Bronchial epithelial cell (primary cell): ENCODE data around the gene IFTAP. TPM values are rescaled to one million over a fixed set of nuclear protein-coding genes. Genes with fewer than 3 reads are reported as not detected.
A peak's percentile ranks its signal among the peaks of the same experiment; 100 is the strongest.

Source experiments
- DNase-seq: peaks from one replicate; pipeline ENCODE4 v3.0.0-alpha.2; 2010; ENCODE audit warnings: low read depth
- FAIRE-seq: peaks from 2 replicates; lab custom pipeline; 2011; peaks lifted over from hg19 to GRCh38; lab: Jason Lieb, UNC
- H3K27me3 ChIP-seq: 2 replicates; pipeline ENCODE4 v1.5.1; 2011; ENCODE audit warnings: low read length; ENCODE audit not compliant: control insufficient read depth, insufficient read depth
- H3K36me3 ChIP-seq: 2 replicates; pipeline ENCODE4 v1.5.1; 2011; ENCODE audit warnings: low read length; ENCODE audit not compliant: control insufficient read depth, insufficient read depth
- H3K4me3 ChIP-seq: 2 replicates; pipeline ENCODE4 v1.5.1; 2011; ENCODE audit warnings: mild to moderate bottlenecking, low read depth, low read length, control low read depth
- CTCF ChIP-seq: IDR thresholded peaks from 2 replicates; pipeline ENCODE4 v1.5.1; 2011; ENCODE audit warnings: mild to moderate bottlenecking, moderate library complexity, low read length, control low read depth, inconsistent platforms; ENCODE audit not compliant: insufficient read depth, severe bottlenecking
- total RNA-seq: library from RNA; depleted of rRNA; stranded (reverse); fragments of >200 nt; gene quantifications from 2 replicates; pipeline ENCODE4 v1.2.1, GENCODE V29; 2014

IFTAP gene
- total RNA-seq, 1 donor from 2014 or later: 16.1 TPM

GRCh38 chr11:36564376-36565030, 29.8 kb upstream of the IFTAP start:
- DNase-seq: peak; percentile 47
- Histone ChIP-seq H3K4me3 (no peak overlapping the region), H3K36me3 (no peaks in the 10 kb centered on the region), H3K27me3 (no peaks in the 10 kb centered on the region)
- no peak for FAIRE-seq
- peak; percentile 65 for TF ChIP-seq CTCF

DNA sequence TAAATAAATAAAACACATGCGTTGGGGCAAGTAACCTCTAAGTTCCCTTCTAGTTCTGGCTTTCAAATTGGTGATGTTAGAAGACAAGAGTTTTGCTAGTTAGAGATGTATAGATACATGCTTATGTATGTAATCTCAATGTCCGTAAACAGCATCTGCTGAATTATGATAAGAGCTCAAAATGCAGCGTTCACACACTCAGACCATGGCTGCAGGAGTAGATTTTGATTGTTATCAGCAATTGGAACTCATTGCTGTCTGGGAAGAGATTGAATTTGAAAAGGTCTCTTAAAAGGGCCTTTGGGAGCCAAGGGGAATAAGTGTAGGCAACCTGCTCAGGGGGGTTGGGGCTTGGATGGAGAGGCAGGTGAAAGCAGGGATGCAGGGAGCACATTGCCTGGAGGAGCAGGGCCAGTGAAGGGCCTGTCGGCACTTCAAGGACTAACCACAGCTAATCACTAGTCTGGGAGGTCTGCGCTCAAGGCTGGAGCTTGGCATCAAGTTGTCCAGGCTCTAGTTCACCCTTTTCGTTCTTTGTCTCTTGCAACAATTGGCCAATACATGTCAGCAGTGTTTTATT, 29.2 kb upstream of the IFTAP start:
- no peaks in the 10 kb centered on the region for H3K27me3 ChIP-seq
- no peak for TF ChIP-seq CTCF
- DNase-seq (no peak), FAIRE-seq (no peak)
- no peak overlapping the region for H3K4me3 ChIP-seq
- no peaks in the 10 kb centered on the region for H3K36me3 ChIP-seq

DNA sequence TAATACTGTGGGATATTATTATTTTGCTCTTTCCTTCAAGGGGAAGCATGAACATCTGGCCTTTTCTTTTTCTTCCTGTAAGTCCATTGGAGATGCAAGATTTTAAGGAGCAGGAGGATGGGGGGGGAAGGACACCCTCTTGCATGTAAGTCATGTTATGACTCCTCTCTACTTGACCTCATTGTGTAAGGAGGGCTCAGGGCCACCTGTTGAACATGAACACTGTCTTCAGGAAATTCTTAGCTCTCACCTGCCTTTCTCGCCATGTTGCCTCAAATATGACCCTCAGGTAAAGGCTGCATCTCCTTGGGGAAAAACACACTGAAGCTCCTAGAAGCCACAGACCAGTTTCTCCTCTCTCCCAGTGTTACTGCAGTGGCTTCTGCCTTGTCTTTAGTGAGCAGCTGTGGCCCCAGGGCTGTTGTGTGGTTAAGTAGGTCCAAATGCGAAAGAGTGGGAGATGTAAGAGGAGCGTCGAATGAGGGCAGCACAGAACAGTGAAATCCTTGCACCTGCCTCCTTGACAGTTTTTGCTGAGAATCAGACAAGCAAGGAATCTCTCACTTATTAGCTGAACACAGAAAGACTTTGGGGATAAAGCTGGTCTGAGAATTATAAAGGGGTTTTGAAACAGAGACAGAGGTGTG, 27.8 kb upstream of the IFTAP start:
- TF ChIP-seq CTCF: no peak
- FAIRE-seq: no peak
- Histone ChIP-seq H3K27me3 (no peaks in the 10 kb centered on the region), H3K36me3 (no peaks in the 10 kb centered on the region), H3K4me3 (no peak overlapping the region)
- DNase-seq: no peak

- H3K4me3 ChIP-seq: no peak within 1 kb of the TSS
- no peaks in the 10 kb centered on the region for H3K27me3 ChIP-seq
- no peaks in the 10 kb centered on the region for H3K36me3 ChIP-seq
- no peak for TF ChIP-seq CTCF
- FAIRE-seq: no peak
- no peak for DNase-seq
These were observed 26.6 kb upstream of the IFTAP start, which contains the start of gene RAG1 for GRCh38 chr11:36567694-36568093. TSS of gene RAG1 (plus strand) at chr11:36568007. CDS start at chr11:36573305, 5,298 bp downstream.

DNA sequence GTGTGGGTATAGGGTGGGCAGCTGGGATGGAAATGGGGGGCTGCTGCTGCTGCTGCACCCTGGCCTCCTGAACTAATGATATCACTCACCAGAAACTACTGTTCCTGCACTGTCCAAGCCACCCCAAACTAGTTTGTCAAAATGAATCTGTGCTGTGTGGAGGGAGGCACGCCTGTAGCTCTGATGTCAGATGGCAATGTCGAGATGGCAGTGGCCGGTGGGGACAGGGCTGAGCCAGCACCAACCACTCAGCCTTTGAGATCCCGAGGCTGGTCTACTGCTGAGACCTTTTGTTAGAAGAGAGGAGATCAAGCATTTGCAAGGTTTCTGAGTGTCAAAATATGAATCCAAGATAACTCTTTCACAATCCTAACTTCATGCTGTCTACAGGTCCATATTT, 25.2 kb upstream of the IFTAP start:
- FAIRE-seq: no peak
- DNase-seq: no peak
- Histone ChIP-seq H3K27me3 (no peaks in the 10 kb centered on the region), H3K36me3 (no peaks in the 10 kb centered on the region), H3K4me3 (no peak overlapping the region)
- no peak for TF ChIP-seq CTCF
